Natural killer cell treated with Interleukin-12 subunit alpha and Interleukin-12 subunit beta and Interleukin-15 and Interleukin-18, amount 100 ng/mL, for 72 hours (primary cell): ENCODE measurements around the gene MARCO. TPM values are rescaled to one million over a fixed set of nuclear protein-coding genes. Genes with fewer than 3 reads are reported as not detected.
"Not testable (repeated sequence)": the region's sequence is repeated elsewhere in the genome, so short reads cannot be mapped to it uniquely, and the experiment has no call there.

ENCODE experiments used
- ATAC-seq, 2 donors: fragments of 150-1000 bp; cut with Tn5 transposase in 1 of 2; sonication (Bioruptor Pico), chemical (Tn5 transposase) in 1 of 2; 2 replicates each; pipeline ENCODE4 v1.10.0; 2021
- DNase-seq: peaks from one replicate; pipeline ENCODE4 v3.0.0; 2022; ENCODE audit warnings: low spot score
- H3K27ac Mint-ChIP-seq, 2 donors: 1 replicate in 1 of 2; 2 replicates in 1 of 2; pipeline ENCODE4 v1.8.0; 2022; ENCODE audit warnings: mixed read lengths in 2 of 2, mild to moderate bottlenecking in 1 of 2, moderate library complexity in 1 of 2
- H3K27me3 Mint-ChIP-seq, 2 donors: 1 replicate in 1 of 2; 2 replicates in 1 of 2; pipeline ENCODE4 v1.8.0; 2022; ENCODE audit warnings: mixed read lengths in 2 of 2
- H3K36me3 Mint-ChIP-seq: one replicate; pipeline ENCODE4 v1.8.0; 2022; ENCODE audit warnings: mixed read lengths
- H3K4me1 Mint-ChIP-seq, 2 donors: 1 replicate in 1 of 2; 2 replicates in 1 of 2; pipeline ENCODE4 v1.8.0; 2022; ENCODE audit warnings: low read depth in 2 of 2, mixed read lengths in 2 of 2, mild to moderate bottlenecking in 1 of 2
- H3K4me3 Mint-ChIP-seq: one replicate; pipeline ENCODE4 v1.8.0; 2022; ENCODE audit warnings: mixed read lengths
- H3K9me3 Mint-ChIP-seq: 2 replicates; pipeline ENCODE4 v1.8.0; 2022; ENCODE audit warnings: mixed read lengths
- total RNA-seq, 2 donors: library from RNA; stranded (reverse); gene quantifications; one replicate each; pipeline ENCODE4 v1.2.3, GENCODE V29; 2022

MARCO gene
- total RNA-seq, 2 donors from 2014 or later: not detected

- no peaks in the 10 kb centered on the region for H3K36me3 Mint-ChIP-seq
- peaks cover 0 to 10% of the 10 kb centered on the region in 2 donors for H3K27me3 Mint-ChIP-seq
Measured at GRCh38 chr2:118989481-118989880, 47.5 kb downstream of the MARCO start.

GRCh38 chr2:118990757-118991545, 49.0 kb downstream of the MARCO start:
- no peaks in the 10 kb centered on the region for H3K36me3 Mint-ChIP-seq
- no peaks in the 10 kb centered on the region for H3K4me1 Mint-ChIP-seq
- no peak for DNase-seq
- H3K9me3 Mint-ChIP-seq: no peaks in the 10 kb centered on the region
- H3K27me3 Mint-ChIP-seq: peaks cover 0 to 10% of the 10 kb centered on the region in 2 donors
- ATAC-seq: no peak
- no peak overlapping the region for H3K27ac Mint-ChIP-seq
- H3K4me3 Mint-ChIP-seq: no peak overlapping the region

More at GRCh38 chr2:118989481-118989880, 47.5 kb downstream of the MARCO start:
- ATAC-seq (no peak), DNase-seq (no peak)
- no peak overlapping the region for H3K4me3 Mint-ChIP-seq
- no peaks in the 10 kb centered on the region for H3K9me3 Mint-ChIP-seq
- H3K4me1 Mint-ChIP-seq: no peaks in the 10 kb centered on the region
- no peak overlapping the region for H3K27ac Mint-ChIP-seq

- Mint-ChIP-seq H3K36me3 (no peaks in the 10 kb centered on the region), H3K4me3 (no peak overlapping the region), H3K4me1 (no peaks in the 10 kb centered on the region), H3K27me3 (peaks cover 0 to 6% of the 10 kb centered on the region in 2 donors), H3K9me3 (no peaks in the 10 kb centered on the region), H3K27ac (no peak overlapping the region)
- peak in 1 of 2 donors; percentile 29 for ATAC-seq
- no peak for DNase-seq
Measured at GRCh38 chr2:118991554-118991953, 49.6 kb downstream of the MARCO start.

GRCh38 chr2:118992740-118993391, 50.9 kb downstream of the MARCO start:
- H3K27me3 Mint-ChIP-seq: peaks cover 0 to 6% of the 10 kb centered on the region in 2 donors
- no peak for DNase-seq

GRCh38 chr2:118993392-118993752, 51.4 kb downstream of the MARCO start:
- Mint-ChIP-seq H3K4me1 (no peaks in the 10 kb centered on the region), H3K9me3 (peaks cover 3% of the 10 kb centered on the region), H3K4me3 (no peak overlapping the region), H3K36me3 (no peaks in the 10 kb centered on the region), H3K27ac (no peak overlapping the region), H3K27me3 (peaks cover 0 to 6% of the 10 kb centered on the region in 2 donors)
- no peak for DNase-seq
- ATAC-seq: no peak

More at GRCh38 chr2:118992740-118993391, 50.9 kb downstream of the MARCO start:
- Mint-ChIP-seq H3K27ac (no peak overlapping the region), H3K9me3 (no peaks in the 10 kb centered on the region), H3K4me1 (no peaks in the 10 kb centered on the region), H3K36me3 (no peaks in the 10 kb centered on the region), H3K4me3 (no peak overlapping the region)
- peak in 1 of 2 donors; percentile 34 for ATAC-seq

- H3K27ac Mint-ChIP-seq: no peak overlapping the region
- no peak for DNase-seq
- H3K36me3 Mint-ChIP-seq: no peaks in the 10 kb centered on the region
- H3K27me3 Mint-ChIP-seq: peaks cover 0 to 6% of the 10 kb centered on the region in 2 donors
- peaks cover 3% of the 10 kb centered on the region for H3K9me3 Mint-ChIP-seq
- H3K4me3 Mint-ChIP-seq: no peak overlapping the region
- peak; percentile 6 to 11 for ATAC-seq
- no peaks in the 10 kb centered on the region for H3K4me1 Mint-ChIP-seq
Measured at GRCh38 chr2:118994172-118994700, 52.2 kb downstream of the MARCO start.

GRCh38 chr2:118994778-118995177, 52.8 kb downstream of the MARCO start:
- ATAC-seq: peak in 1 of 2 donors; percentile 20
- H3K9me3 Mint-ChIP-seq: peaks cover 3% of the 10 kb centered on the region
- DNase-seq: no peak
- no peaks in the 10 kb centered on the region for H3K4me1 Mint-ChIP-seq
- no peak overlapping the region for H3K27ac Mint-ChIP-seq
- H3K36me3 Mint-ChIP-seq: no peaks in the 10 kb centered on the region
- H3K4me3 Mint-ChIP-seq: no peak overlapping the region
- peaks cover 0 to 6% of the 10 kb centered on the region in 2 donors for H3K27me3 Mint-ChIP-seq

- not testable (repeated sequence) for H3K36me3 Mint-ChIP-seq, ATAC-seq, H3K4me3 Mint-ChIP-seq, H3K27ac Mint-ChIP-seq, H3K9me3 Mint-ChIP-seq, H3K4me1 Mint-ChIP-seq, DNase-seq
- H3K27me3 Mint-ChIP-seq: peaks cover 3 to 14% of the 10 kb centered on the region in 2 donors
Measured at GRCh38 chr2:119003856-119004255, 61.9 kb downstream of the MARCO start.

- DNase-seq: no peak
- no peaks in the 10 kb centered on the region for H3K9me3 Mint-ChIP-seq
- H3K4me3 Mint-ChIP-seq: no peak overlapping the region
- H3K4me1 Mint-ChIP-seq: no peaks in the 10 kb centered on the region
- H3K36me3 Mint-ChIP-seq: no peaks in the 10 kb centered on the region
- ATAC-seq: no peak
- no peak overlapping the region for H3K27ac Mint-ChIP-seq
- peaks cover 6 to 22% of the 10 kb centered on the region in 2 donors for H3K27me3 Mint-ChIP-seq
Measured at GRCh38 chr2:119004602-119005001, 62.6 kb downstream of the MARCO start.

- Mint-ChIP-seq H3K9me3 (no peaks in the 10 kb centered on the region), H3K4me3 (no peak overlapping the region), H3K27ac (no peak overlapping the region), H3K4me1 (no peaks in the 10 kb centered on the region), H3K36me3 (no peaks in the 10 kb centered on the region), H3K27me3 (peaks cover 10 to 26% of the 10 kb centered on the region in 2 donors)
- DNase-seq: no peak
- no peak for ATAC-seq
Measured at GRCh38 chr2:119005051-119005450, 63.1 kb downstream of the MARCO start.

- Mint-ChIP-seq H3K9me3 (no peaks in the 10 kb centered on the region), H3K27ac (no peak overlapping the region), H3K36me3 (no peaks in the 10 kb centered on the region), H3K27me3 (peaks cover 12 to 31% of the 10 kb centered on the region in 2 donors), H3K4me1 (no peaks in the 10 kb centered on the region), H3K4me3 (no peak overlapping the region)
- no peak for DNase-seq
- ATAC-seq: peak in 1 of 2 donors; percentile 11
Measured at GRCh38 chr2:119005555-119005954, 63.6 kb downstream of the MARCO start.

- ATAC-seq: peak in 1 of 2 donors; percentile 24
- Mint-ChIP-seq H3K27ac (no peak overlapping the region), H3K4me3 (no peak overlapping the region), H3K27me3 (peaks cover 17 to 37% of the 10 kb centered on the region in 2 donors), H3K4me1 (no peaks in the 10 kb centered on the region), H3K36me3 (no peaks in the 10 kb centered on the region), H3K9me3 (no peaks in the 10 kb centered on the region)
- DNase-seq: no peak
Measured at GRCh38 chr2:119006441-119006840, 64.4 kb downstream of the MARCO start.

GRCh38 chr2:119008108-119008507, 66.1 kb downstream of the MARCO start:
- H3K9me3 Mint-ChIP-seq: no peaks in the 10 kb centered on the region
- no peaks in the 10 kb centered on the region for H3K36me3 Mint-ChIP-seq
- no peaks in the 10 kb centered on the region for H3K4me1 Mint-ChIP-seq
- H3K27me3 Mint-ChIP-seq: peaks cover 27 to 43% of the 10 kb centered on the region in 2 donors
- ATAC-seq (no peak), DNase-seq (no peak)
- H3K27ac Mint-ChIP-seq: no peak overlapping the region
- no peak overlapping the region for H3K4me3 Mint-ChIP-seq

GRCh38 chr2:119009110-119009509, 67.1 kb downstream of the MARCO start:
- ATAC-seq (no peak), DNase-seq (no peak)
- Mint-ChIP-seq H3K9me3 (no peaks in the 10 kb centered on the region), H3K36me3 (no peaks in the 10 kb centered on the region), H3K27me3 (peaks cover 27 to 41% of the 10 kb centered on the region in 2 donors), H3K4me3 (no peak overlapping the region), H3K27ac (no peak overlapping the region), H3K4me1 (no peaks in the 10 kb centered on the region)
